ENCODE measurements around the gene SAMMSON. TPM values are rescaled to one million over a fixed set of nuclear protein-coding genes. Genes with fewer than 3 reads are reported as not detected.

The SAMMSON gene
- total RNA-seq, 1 donor from 2014 or later = not detected

DNA sequence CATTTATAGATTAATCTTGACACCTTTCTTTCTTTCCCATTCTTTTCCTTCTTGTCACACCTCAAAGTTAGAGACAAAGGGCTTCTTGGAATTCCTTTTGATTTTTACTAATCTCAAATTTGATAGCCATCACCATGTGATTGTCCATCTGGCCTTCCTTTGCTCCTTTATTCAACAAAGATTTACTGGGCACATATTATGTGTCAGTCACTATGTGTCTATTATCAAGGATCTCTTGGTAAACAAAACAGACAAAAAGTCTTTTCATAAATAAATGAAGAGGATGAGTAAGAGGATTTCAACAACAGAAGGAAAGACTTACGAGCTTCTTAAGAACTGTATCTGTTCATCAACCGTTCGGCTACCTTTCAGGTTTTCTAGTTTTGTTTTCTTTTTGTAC lies 56.5 kb downstream of the SAMMSON start:
- Mint-ChIP-seq H3K9me3 (no peaks in the 10 kb centered on the region), H3K36me3 (ENCODE audit: low read depth) (no peaks in the 10 kb centered on the region), H3K27me3 (no peaks in the 10 kb centered on the region), H3K4me1 (no peaks in the 10 kb centered on the region), H3K27ac (no peak overlapping the region), H3K4me3 (no peak overlapping the region)
- intact Hi-C loops (cut with micrococcal nuclease) = no loop called here
- no peak for ATAC-seq (ENCODE audit: low read depth)
- POLR2A ChIA-PET = no interaction called here
- TF ChIP-seq, protein P1, sequence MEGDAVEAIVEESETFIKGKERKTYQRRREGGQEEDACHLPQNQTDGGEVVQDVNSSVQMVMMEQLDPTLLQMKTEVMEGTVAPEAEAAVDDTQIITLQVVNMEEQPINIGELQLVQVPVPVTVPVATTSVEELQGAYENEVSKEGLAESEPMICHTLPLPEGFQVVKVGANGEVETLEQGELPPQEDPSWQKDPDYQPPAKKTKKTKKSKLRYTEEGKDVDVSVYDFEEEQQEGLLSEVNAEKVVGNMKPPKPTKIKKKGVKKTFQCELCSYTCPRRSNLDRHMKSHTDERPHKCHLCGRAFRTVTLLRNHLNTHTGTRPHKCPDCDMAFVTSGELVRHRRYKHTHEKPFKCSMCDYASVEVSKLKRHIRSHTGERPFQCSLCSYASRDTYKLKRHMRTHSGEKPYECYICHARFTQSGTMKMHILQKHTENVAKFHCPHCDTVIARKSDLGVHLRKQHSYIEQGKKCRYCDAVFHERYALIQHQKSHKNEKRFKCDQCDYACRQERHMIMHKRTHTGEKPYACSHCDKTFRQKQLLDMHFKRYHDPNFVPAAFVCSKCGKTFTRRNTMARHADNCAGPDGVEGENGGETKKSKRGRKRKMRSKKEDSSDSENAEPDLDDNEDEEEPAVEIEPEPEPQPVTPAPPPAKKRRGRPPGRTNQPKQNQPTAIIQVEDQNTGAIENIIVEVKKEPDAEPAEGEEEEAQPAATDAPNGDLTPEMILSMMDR (IDR thresholded peaks at IDR 0.05) = no peak
- DNase-seq = no peak
- CTCF ChIA-PET = no interaction called here

DNA sequence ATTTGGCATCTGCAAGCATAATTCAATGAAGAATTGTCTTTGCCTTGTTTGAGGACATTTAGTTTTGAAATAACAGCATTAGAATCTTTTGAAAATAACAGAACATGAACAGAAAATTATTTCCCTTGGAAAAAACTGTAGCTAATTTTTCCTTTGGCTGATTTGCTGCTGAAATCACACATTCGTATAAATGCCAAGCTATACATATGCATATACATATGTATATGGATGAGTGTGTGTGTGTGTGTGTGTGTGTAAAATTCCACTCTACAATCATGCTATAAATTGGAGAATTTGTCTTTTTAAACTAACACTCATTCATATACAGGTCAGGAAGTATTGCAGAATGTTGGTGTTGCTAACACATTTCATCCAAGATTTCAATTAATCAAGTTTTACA lies 57.9 kb downstream of the SAMMSON start:
- ChIA-PET POLR2A (no interaction called here), CTCF (no interaction called here)
- Mint-ChIP-seq H3K9me3 (no peaks in the 10 kb centered on the region), H3K36me3 (ENCODE audit: low read depth) (no peaks in the 10 kb centered on the region), H3K4me3 (no peak overlapping the region), H3K27ac (no peak overlapping the region), H3K4me1 (no peaks in the 10 kb centered on the region), H3K27me3 (no peaks in the 10 kb centered on the region)
- intact Hi-C loops (cut with micrococcal nuclease) = no loop called here
- no peak for DNase-seq
- ATAC-seq (ENCODE audit: low read depth) = no peak
- TF ChIP-seq, protein P1 (IDR thresholded peaks at IDR 0.05) = no peak

GRCh38 chr3:70061096-70061495 lies 61.6 kb downstream of the SAMMSON start:
- POLR2A ChIA-PET = no interaction called here
- no peaks in the 10 kb centered on the region for H3K9me3 Mint-ChIP-seq

DNA sequence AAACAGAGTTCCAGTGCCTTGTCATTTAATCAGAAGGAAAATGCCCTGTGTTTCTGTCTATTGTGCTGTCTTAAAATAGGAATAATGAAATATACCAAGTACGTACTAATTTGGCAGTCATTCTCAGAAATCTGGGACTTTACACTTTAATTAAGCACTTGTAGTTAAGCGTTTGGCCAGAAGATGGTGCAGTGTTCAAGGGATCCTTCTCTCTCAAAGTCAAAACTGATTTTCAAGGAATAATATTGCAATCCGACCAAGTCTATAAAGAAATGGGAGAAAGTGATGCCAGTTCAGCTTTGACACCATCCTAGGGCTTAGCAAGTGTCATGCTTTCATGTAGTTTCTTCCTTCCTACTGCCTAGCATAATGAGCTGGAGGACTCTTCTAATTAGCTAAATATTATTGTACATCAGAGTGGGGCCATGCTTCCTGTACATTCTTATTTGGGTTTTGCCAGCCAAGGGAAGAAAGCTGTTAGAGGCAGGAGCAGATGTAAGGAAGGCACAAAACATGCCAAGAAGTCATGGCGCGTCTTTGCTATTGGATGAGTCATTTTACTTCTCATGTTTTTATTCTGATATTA lies 64.8 kb downstream of the SAMMSON start:
- Mint-ChIP-seq H3K4me1 (no peaks in the 10 kb centered on the region), H3K27ac (no peak overlapping the region), H3K36me3 (ENCODE audit: low read depth) (no peaks in the 10 kb centered on the region), H3K27me3 (peaks cover 2% of the 10 kb centered on the region), H3K4me3 (no peak overlapping the region), H3K9me3 (no peaks in the 10 kb centered on the region)
- CTCF ChIA-PET = interaction anchor here (0.7 to 2.0 kb wide), 7 partner anchors 18 to 1616 kb away, joined by 3 to 18 read pairs (median 3); no protein-coding TSS in a partner anchor
- ATAC-seq (ENCODE audit: low read depth) (no peak), DNase-seq (no peak)
- intact Hi-C loops (cut with micrococcal nuclease) = loop anchor here (1.0 to 5.0 kb wide), 6 partner anchors 295 to 1617 kb away; no protein-coding TSS in a partner anchor
- TF ChIP-seq, protein P1 (IDR thresholded peaks at IDR 0.05) = peak; percentile 79
- POLR2A ChIA-PET = no interaction called here

More at GRCh38 chr3:70061096-70061495, 61.6 kb downstream of the SAMMSON start:
- CTCF ChIA-PET = no interaction called here
- ATAC-seq (ENCODE audit: low read depth) = no peak
- Mint-ChIP-seq H3K27ac (no peak overlapping the region), H3K36me3 (ENCODE audit: low read depth) (no peaks in the 10 kb centered on the region), H3K27me3 (no peaks in the 10 kb centered on the region), H3K4me1 (no peaks in the 10 kb centered on the region), H3K4me3 (no peak overlapping the region)
- no peak for DNase-seq
- TF ChIP-seq, protein P1 (IDR thresholded peaks at IDR 0.05) = no peak
- intact Hi-C loops (cut with micrococcal nuclease) = loop anchor here (5.0 kb wide), 1 partner anchor 1241 kb away; no protein-coding TSS in a partner anchor

GRCh38 chr3:70065696-70066253 lies 66.2 kb downstream of the SAMMSON start:
- intact Hi-C loops (cut with micrococcal nuclease) = no loop called here
- no peaks in the 10 kb centered on the region for H3K4me1 Mint-ChIP-seq
- H3K27ac Mint-ChIP-seq = no peak overlapping the region
- H3K27me3 Mint-ChIP-seq = peaks cover 5% of the 10 kb centered on the region
- no peak for ATAC-seq (ENCODE audit: low read depth)
- DNase-seq = no peak
- no peaks in the 10 kb centered on the region for H3K9me3 Mint-ChIP-seq
- TF ChIP-seq, protein P1 (IDR thresholded peaks at IDR 0.05) = no peak
- POLR2A ChIA-PET = no interaction called here
- CTCF ChIA-PET = no interaction called here
- no peaks in the 10 kb centered on the region for H3K36me3 Mint-ChIP-seq (ENCODE audit: low read depth)
- no peak overlapping the region for H3K4me3 Mint-ChIP-seq
